Small intestine (tissue), 7 donors: ENCODE data around the gene DNAJB14. TPM values are rescaled to one million over a fixed set of nuclear protein-coding genes. Genes with fewer than 3 reads are reported as not detected.

Experiments
- DNase-seq, 2 donors: peaks; one replicate each; pipeline versions ENCODE4 v3.0.0 to v3.0.0-alpha.2; 2013
- FAIRE-seq: peaks from 2 replicates; lab custom pipeline; 2012; peaks lifted over from hg19 to GRCh38; lab: Jason Lieb, UNC
- H3K27ac ChIP-seq, 3 donors: one replicate each; pipeline ENCODE4 v1.5.1; 2013; ENCODE audit warnings: low read length in 2 of 3, mild to moderate bottlenecking in 2 of 3, control low read depth in 1 of 3, inconsistent platforms in 1 of 3, low read depth in 1 of 3, moderate library complexity in 1 of 3
- H3K27me3 ChIP-seq, 3 donors: one replicate each; pipeline ENCODE4 v1.6.1; 2013; ENCODE audit warnings: low read length in 3 of 3, inconsistent platforms in 1 of 3; ENCODE audit not compliant: control insufficient read depth in 3 of 3, insufficient read depth in 3 of 3
- H3K36me3 ChIP-seq, 3 donors: one replicate each; pipeline ENCODE4 v1.6.1; 2013; ENCODE audit warnings: low read length in 3 of 3, inconsistent platforms in 1 of 3, low read depth in 1 of 3, mild to moderate bottlenecking in 1 of 3, moderate library complexity in 1 of 3; ENCODE audit not compliant: control insufficient read depth in 3 of 3, insufficient read depth in 2 of 3
- H3K4me1 ChIP-seq, 3 donors: one replicate each; pipeline ENCODE4 v1.6.1; 2013; ENCODE audit warnings: low read length in 2 of 3, inconsistent platforms in 1 of 3, low read depth in 1 of 3, mild to moderate bottlenecking in 1 of 3, moderate library complexity in 1 of 3; ENCODE audit not compliant: control insufficient read depth in 3 of 3, insufficient read depth in 2 of 3
- H3K4me3 ChIP-seq, 3 donors: one replicate each; pipeline ENCODE4 v1.5.1; 2013; ENCODE audit warnings: low read length in 3 of 3, control low read depth in 1 of 3, inconsistent platforms in 1 of 3, low read depth in 1 of 3, mild to moderate bottlenecking in 1 of 3, moderate library complexity in 1 of 3
- H3K9me3 ChIP-seq, 2 donors: one replicate each; pipeline ENCODE4 v1.6.1; 2013; ENCODE audit warnings: low read depth in 1 of 2, low read length in 1 of 2; ENCODE audit not compliant: control insufficient read depth in 2 of 2, insufficient read depth in 1 of 2
- WGBS, 3 donors: extraction: QIAGEN DNeasy Blood & Tissue Kit; methylation state at CpG; one replicate each; pipeline ENCODE4 v1.1.7; 2013; 5-methylcytosine and 5-hydroxymethylcytosine counted together
- polyA plus RNA-seq, 4 donors: library from polyadenylated mRNA; stranded (reverse) in 3 of 4; unstranded in 1 of 4; fragments of 200-250 nt in 3 of 4; fragments of 120-200 nt in 1 of 4; gene quantifications; one replicate each; pipeline versions ENCODE4 v1.2.1 to v1.2.3, GENCODE V29; 2013
- donor health status: healthy with polysubstance abuse.
- donor health status: control.
- donor health status: control.
- donor health status: Bipolar disorder and iron deficiency.
- donor health status: healthy.

Gene DNAJB14
- polyA plus RNA-seq, 4 donors, result 8.6 to 31.9 (median 9.9) TPM

GRCh38 chr4:99846891-99847290 is 99.5 kb downstream of the DNAJB14 start:
- H3K4me1 ChIP-seq, result no peaks in the 10 kb centered on the region

More at GRCh38 chr4:99846891-99847290, 99.5 kb downstream of the DNAJB14 start:
- WGBS, 3 donors, result 12 to 39% (median 29%) methylated on average over 1 of the region's 1 CpG
- no peaks in the 10 kb centered on the region for H3K36me3 ChIP-seq
- no peaks in the 10 kb centered on the region for H3K9me3 ChIP-seq
- no peak overlapping the region for H3K4me3 ChIP-seq
- no peak overlapping the region for H3K27ac ChIP-seq
- no peaks in the 10 kb centered on the region for H3K27me3 ChIP-seq
- FAIRE-seq, result no peak
- peak in 1 of 2 donors; percentile 7 for DNase-seq

Other genes starting within 250 kb of the DNAJB14 start
- 1 to 10 TPM in 3 of 4 donors, not detected in 1; 1.8 to 2.4 (median 1.8) TPM for gene DAPP1, start 129.8 kb downstream of the DNAJB14 start, polyA plus RNA-seq
- gene LAMTOR3, start 52.2 kb downstream of the DNAJB14 start, polyA plus RNA-seq, result 10 to 100 TPM; 48.9 to 96.6 (median 76.9) TPM
- 100 to 1,000 TPM; 167 to 627 (median 207) TPM for gene H2AZ1, start 3.7 kb upstream of the DNAJB14 start, polyA plus RNA-seq
- gene DDIT4L, start 243.8 kb upstream of the DNAJB14 start, polyA plus RNA-seq, result 1 to 10 TPM in 1 of 4 donors, under 1 TPM in 1, not detected in 2; 0.19 to 2.1 TPM